22Rv1 (cell line): ENCODE results near the gene CCDC91.

Experiments used
- H3K27ac ChIP-seq: fragments of 450-650 bp; 2 replicates; pipeline ENCODE4 v1.5.1; 2017
- CTCF ChIP-seq: fragments of 450-650 bp; IDR thresholded peaks from 2 replicates; pipeline ENCODE4 v1.5.1; 2017; ENCODE audit warnings: mild to moderate bottlenecking
- ZFX ChIP-seq: fragments of 450-650 bp; IDR thresholded peaks from 2 replicates; pipeline ENCODE4 v1.6.1; 2017; ENCODE audit warnings: antibody characterized with exemption, borderline replicate concordance

The CCDC91 gene

GRCh38 chr12:28409892-28410291, 219.6 kb downstream of the CCDC91 start:
- no peak for TF ChIP-seq CTCF
- TF ChIP-seq ZFX: no peak

GRCh38 chr12:28413460-28414109, 223.3 kb downstream of the CCDC91 start:
- TF ChIP-seq CTCF (no peak), ZFX (no peak)
- H3K27ac ChIP-seq: no peak overlapping the region

More at GRCh38 chr12:28409892-28410291, 219.6 kb downstream of the CCDC91 start:
- no peak overlapping the region for H3K27ac ChIP-seq

- no peak overlapping the region for H3K27ac ChIP-seq
- TF ChIP-seq CTCF (no peak), ZFX (no peak)
Observed at GRCh38 chr12:28415755-28416154, 225.5 kb downstream of the CCDC91 start.

- TF ChIP-seq ZFX (no peak), CTCF (no peak)
- no peak overlapping the region for H3K27ac ChIP-seq
Observed at GRCh38 chr12:28421374-28421773, 231.1 kb downstream of the CCDC91 start.

- TF ChIP-seq ZFX (no peak), CTCF (no peak)
- no peak overlapping the region for H3K27ac ChIP-seq
Observed at GRCh38 chr12:28424965-28425364, 234.7 kb downstream of the CCDC91 start.

GRCh38 chr12:28425526-28425925, 235.3 kb downstream of the CCDC91 start:
- H3K27ac ChIP-seq: no peak overlapping the region
- no peak for TF ChIP-seq CTCF
- TF ChIP-seq ZFX: no peak

- TF ChIP-seq ZFX: no peak
- no peak for TF ChIP-seq CTCF
Observed at GRCh38 chr12:28427046-28427445, 236.8 kb downstream of the CCDC91 start.

More at GRCh38 chr12:28427046-28427445, 236.8 kb downstream of the CCDC91 start:
- H3K27ac ChIP-seq: no peak overlapping the region
